HFFc6 (cell line): Measurements from ENCODE around the gene POU2F1. TPM values are rescaled to one million over a fixed set of nuclear protein-coding genes. Genes with fewer than 3 reads are reported as not detected.
"Not testable (repeated sequence)": the region's sequence is repeated elsewhere in the genome, so short reads cannot be mapped to it uniquely, and the experiment has no call there.

Experiments
- DNase-seq: peaks from one replicate; pipeline ENCODE4 v3.0.0-alpha.2; 2018
- H3K27ac Mint-ChIP-seq: 2 replicates; pipeline ENCODE4 v1.8.0; 2020; ENCODE audit warnings: mild to moderate bottlenecking, mixed read lengths
- H3K27me3 Mint-ChIP-seq: 2 replicates; pipeline ENCODE4 v1.8.0; 2021; ENCODE audit warnings: mild to moderate bottlenecking, moderate library complexity, mixed read lengths; ENCODE audit not compliant: insufficient read depth
- H3K36me3 Mint-ChIP-seq: 2 replicates; pipeline ENCODE4 v1.8.0; 2021; ENCODE audit warnings: low read depth, mixed read lengths
- H3K4me1 Mint-ChIP-seq: 2 replicates; pipeline ENCODE4 v1.8.0; 2020; ENCODE audit warnings: low read depth, mixed read lengths
- H3K4me3 Mint-ChIP-seq: 2 replicates; pipeline ENCODE4 v1.8.0; 2020; ENCODE audit warnings: mild to moderate bottlenecking, moderate library complexity, mixed read lengths
- H3K9me3 Mint-ChIP-seq: 2 replicates; pipeline ENCODE4 v1.8.0; 2020; ENCODE audit warnings: mild to moderate bottlenecking, mixed read lengths
- total RNA-seq, 6 experiments: library from RNA; stranded (reverse); fragmentation: NEBNext Ultra II Directional; extraction: Animal tissue kit (Norgen Biotek cat#: 25700); gene quantifications; 2 replicates in 1 of 6; 3 replicates in 5 of 6; pipeline ENCODE4 v1.2.3, GENCODE V29; 2021
- TF ChIP-seq, protein P1 (sequence below): fragments of 200-600 bp; sonication (generic); IDR thresholded peaks from 2 replicates; pipeline ENCODE4 v1.5.0; 2021; ENCODE audit warnings: antibody characterized with exemption, mild to moderate bottlenecking

The POU2F1 gene
- total RNA-seq, 6 experiments from 2014 or later = 3.4 to 6.6 (median 4.4) TPM

- Mint-ChIP-seq H3K4me3 (peak overlapping the region; percentile 93), H3K9me3 (no peaks in the 10 kb centered on the region), H3K4me1 (peaks cover 49% of the 10 kb centered on the region), H3K27ac (peak overlapping the region; percentile 94), H3K36me3 (no peaks in the 10 kb centered on the region), H3K27me3 (no peaks in the 10 kb centered on the region)
- TF ChIP-seq, protein P1, sequence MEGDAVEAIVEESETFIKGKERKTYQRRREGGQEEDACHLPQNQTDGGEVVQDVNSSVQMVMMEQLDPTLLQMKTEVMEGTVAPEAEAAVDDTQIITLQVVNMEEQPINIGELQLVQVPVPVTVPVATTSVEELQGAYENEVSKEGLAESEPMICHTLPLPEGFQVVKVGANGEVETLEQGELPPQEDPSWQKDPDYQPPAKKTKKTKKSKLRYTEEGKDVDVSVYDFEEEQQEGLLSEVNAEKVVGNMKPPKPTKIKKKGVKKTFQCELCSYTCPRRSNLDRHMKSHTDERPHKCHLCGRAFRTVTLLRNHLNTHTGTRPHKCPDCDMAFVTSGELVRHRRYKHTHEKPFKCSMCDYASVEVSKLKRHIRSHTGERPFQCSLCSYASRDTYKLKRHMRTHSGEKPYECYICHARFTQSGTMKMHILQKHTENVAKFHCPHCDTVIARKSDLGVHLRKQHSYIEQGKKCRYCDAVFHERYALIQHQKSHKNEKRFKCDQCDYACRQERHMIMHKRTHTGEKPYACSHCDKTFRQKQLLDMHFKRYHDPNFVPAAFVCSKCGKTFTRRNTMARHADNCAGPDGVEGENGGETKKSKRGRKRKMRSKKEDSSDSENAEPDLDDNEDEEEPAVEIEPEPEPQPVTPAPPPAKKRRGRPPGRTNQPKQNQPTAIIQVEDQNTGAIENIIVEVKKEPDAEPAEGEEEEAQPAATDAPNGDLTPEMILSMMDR = peak; percentile 22; the same call in 1 of the 2 replicates
- DNase-seq = peak; percentile 57
Measured at GRCh38 chr1:167221738-167222610, 1.3 kb downstream of the POU2F1 start.

- TF ChIP-seq, protein P1 = no peak
- Mint-ChIP-seq H3K9me3 (no peaks in the 10 kb centered on the region), H3K27me3 (no peaks in the 10 kb centered on the region; the same call in 1 of the 2 replicates), H3K4me3 (peak overlapping the region; percentile 93), H3K36me3 (no peaks in the 10 kb centered on the region), H3K27ac (peak overlapping the region; percentile 94; the same call in 1 of the 2 replicates), H3K4me1 (peaks cover 57% of the 10 kb centered on the region)
- peak; percentile 40 for DNase-seq
Measured at GRCh38 chr1:167223144-167224103, 2.7 kb downstream of the POU2F1 start.

- not testable (repeated sequence) for H3K27ac Mint-ChIP-seq, H3K9me3 Mint-ChIP-seq, H3K4me3 Mint-ChIP-seq, DNase-seq, H3K36me3 Mint-ChIP-seq, H3K27me3 Mint-ChIP-seq
- H3K4me1 Mint-ChIP-seq = peaks cover 49% of the 10 kb centered on the region
Measured at GRCh38 chr1:167224734-167225235, 4.1 kb downstream of the POU2F1 start.

GRCh38 chr1:167225920-167226319, 5.2 kb downstream of the POU2F1 start:
- Mint-ChIP-seq H3K27ac (no peak overlapping the region), H3K9me3 (no peaks in the 10 kb centered on the region)

GRCh38 chr1:167227934-167228378, 7.3 kb downstream of the POU2F1 start:
- Mint-ChIP-seq H3K9me3 (no peaks in the 10 kb centered on the region), H3K27me3 (no peaks in the 10 kb centered on the region; the same call in none of the 2 replicates), H3K4me1 (peaks cover 43% of the 10 kb centered on the region), H3K36me3 (no peaks in the 10 kb centered on the region), H3K27ac (no peak overlapping the region), H3K4me3 (no peak overlapping the region)
- TF ChIP-seq, protein P1 = no peak
- DNase-seq = no peak

More at GRCh38 chr1:167225920-167226319, 5.2 kb downstream of the POU2F1 start:
- H3K27me3 Mint-ChIP-seq = no peaks in the 10 kb centered on the region; the same call in none of the 2 replicates
- peaks cover 49% of the 10 kb centered on the region for H3K4me1 Mint-ChIP-seq
- no peak for DNase-seq
- H3K4me3 Mint-ChIP-seq = no peak overlapping the region
- no peaks in the 10 kb centered on the region for H3K36me3 Mint-ChIP-seq
- TF ChIP-seq, protein P1 = 0 out of 2 replicates have a peak, but pooled peaks have one; percentile 8
